Measurements from ENCODE around the gene RNF112. TPM values are rescaled to one million over a fixed set of nuclear protein-coding genes. Genes with fewer than 3 reads are reported as not detected.
"Not testable (repeated sequence)": the region's sequence is repeated elsewhere in the genome, so short reads cannot be mapped to it uniquely, and the experiment has no call there.

Gene RNF112
- total RNA-seq, 1 donor from 2014 or later: 0.45 TPM

DNA sequence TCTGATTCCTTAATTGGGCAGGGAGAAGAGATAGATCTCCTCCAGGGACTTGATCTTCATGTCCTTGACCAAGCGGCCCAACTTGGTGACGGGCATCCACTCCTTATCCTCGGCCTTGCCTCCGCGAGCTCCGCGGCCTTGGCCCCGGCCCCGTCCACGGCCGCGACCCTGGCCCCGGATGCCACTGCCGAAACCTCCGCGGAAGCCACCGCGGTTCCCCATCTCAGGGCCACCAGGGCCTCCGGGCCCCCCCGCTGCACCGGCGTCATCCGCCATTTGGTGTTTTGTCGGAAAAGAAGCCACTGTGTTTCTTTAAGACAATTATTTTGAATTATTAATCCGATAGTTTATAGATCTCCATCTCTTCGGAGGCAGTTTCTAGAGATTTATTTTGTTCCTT is 35.5 kb downstream of the RNF112 start:
- not testable (repeated sequence) for ATAC-seq; DNase-seq (ENCODE audit: low spot score)

DNA sequence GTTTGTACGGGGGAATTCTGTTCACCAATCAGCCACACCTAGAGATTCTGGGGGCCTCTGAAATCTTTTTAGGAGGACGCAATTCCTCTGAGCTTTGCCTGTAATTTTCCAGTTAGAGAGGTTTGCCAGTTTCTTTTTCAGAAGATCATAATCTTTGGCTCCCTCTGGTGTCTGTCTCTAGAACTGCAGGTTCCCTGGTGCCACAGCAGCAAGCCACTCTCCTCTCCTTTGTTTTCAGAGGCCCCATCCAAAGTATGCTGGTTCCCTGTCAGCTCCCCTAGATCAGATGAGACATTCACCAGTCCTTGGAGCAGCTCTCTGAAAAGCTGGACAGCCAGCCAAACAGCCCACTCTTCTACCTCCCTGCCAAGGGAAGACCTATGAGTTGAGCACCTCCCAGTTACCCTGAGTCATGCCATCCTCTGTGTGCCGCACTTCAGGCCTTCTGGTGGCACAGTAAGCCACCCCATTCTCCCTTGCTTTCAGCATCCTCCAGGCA is 36.1 kb downstream of the RNF112 start:
- peak; percentile 64 for DNase-seq (ENCODE audit: low spot score)
- ATAC-seq: peak; percentile 97

DNA sequence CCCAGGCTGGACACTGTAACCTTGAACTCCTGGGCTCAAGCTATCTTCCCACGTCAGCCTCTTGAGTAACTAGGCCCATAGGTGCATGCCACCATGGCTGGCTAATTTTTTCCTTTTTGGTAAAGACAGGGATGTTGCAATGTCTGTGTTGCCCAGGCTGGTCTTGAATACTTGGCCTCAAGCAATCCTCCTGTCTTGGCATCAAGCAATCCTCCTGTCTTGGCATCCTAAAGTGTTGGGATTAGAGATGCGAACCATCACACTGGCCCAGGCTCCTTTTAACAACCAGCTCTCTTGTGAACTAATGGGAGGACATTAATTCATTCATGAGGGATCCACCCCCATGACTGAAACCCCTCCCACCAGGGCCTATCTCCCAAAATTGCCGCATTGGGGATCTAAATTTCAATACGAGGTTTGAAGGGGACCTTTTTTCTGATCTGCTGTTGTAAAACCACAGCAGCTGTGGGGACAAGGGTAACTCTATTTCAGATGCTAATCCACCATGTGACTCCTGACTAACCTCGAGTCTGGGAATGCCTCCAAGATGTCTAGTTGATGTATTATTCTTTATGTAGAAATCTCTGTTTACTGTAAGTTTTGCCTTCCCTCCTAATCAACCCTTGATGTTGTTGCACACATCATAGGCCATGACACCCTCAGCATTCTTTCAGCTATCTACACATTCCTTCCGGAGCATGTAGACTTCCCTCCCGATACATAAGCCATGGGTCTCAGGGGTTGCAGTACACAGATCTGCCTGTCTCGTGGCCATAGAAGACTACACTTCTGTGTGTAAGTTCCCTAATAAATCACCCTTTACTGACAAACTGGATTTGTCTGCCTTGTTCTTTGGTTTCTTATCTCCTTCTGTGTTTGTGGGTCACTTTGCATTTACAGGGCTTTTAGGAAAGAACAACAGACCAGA is 37.6 kb downstream of the RNF112 start:
- ATAC-seq (peak; percentile 69), DNase-seq (ENCODE audit: low spot score) (no peak)

GRCh38 chr17:19449656-19450055 is 38.6 kb downstream of the RNF112 start:
- no peak for DNase-seq (ENCODE audit: low spot score)
- no peak for ATAC-seq

DNA sequence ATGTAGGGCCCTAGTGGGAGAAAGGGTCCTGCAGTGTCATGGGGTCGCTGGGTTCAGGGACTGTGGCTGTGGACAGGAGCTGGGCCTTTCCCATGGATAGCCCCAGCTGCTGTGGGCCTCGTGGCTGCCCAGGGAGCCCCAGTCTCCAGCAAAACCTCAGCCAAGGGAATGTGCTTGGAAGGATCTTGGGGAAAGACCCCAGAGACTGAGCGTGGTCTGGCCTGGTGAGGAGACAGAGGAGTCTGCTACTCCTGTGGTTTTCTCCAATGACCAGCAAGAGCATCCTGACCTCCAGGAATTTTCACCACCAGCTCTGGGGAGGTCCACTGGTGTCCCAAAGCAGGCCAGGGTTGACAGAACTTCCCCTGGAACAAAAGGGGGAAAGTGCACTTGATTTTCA is 42.3 kb downstream of the RNF112 start:
- ATAC-seq (no peak), DNase-seq (ENCODE audit: low spot score) (peak; percentile 43)

DNA sequence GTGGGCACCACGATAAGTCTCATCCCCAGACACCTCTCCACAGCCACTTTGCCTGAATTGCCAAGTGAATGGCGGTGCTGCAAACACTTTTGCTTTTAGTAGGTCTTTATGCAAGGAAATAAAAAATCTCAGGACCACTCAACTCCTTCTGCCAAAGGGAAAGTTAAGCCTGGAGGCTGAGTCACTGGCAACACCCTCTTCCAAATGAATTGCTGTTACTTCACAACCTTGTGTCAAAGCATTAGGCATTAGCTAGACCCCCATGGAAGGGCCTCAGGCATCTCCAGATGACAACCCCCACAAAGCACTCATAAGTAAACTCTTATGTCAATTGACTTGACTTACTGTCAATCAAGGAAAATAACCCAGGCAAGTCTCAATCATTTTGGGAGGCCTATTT is 43.0 kb downstream of the RNF112 start:
- no peak for ATAC-seq
- DNase-seq (ENCODE audit: low spot score): no peak

DNA sequence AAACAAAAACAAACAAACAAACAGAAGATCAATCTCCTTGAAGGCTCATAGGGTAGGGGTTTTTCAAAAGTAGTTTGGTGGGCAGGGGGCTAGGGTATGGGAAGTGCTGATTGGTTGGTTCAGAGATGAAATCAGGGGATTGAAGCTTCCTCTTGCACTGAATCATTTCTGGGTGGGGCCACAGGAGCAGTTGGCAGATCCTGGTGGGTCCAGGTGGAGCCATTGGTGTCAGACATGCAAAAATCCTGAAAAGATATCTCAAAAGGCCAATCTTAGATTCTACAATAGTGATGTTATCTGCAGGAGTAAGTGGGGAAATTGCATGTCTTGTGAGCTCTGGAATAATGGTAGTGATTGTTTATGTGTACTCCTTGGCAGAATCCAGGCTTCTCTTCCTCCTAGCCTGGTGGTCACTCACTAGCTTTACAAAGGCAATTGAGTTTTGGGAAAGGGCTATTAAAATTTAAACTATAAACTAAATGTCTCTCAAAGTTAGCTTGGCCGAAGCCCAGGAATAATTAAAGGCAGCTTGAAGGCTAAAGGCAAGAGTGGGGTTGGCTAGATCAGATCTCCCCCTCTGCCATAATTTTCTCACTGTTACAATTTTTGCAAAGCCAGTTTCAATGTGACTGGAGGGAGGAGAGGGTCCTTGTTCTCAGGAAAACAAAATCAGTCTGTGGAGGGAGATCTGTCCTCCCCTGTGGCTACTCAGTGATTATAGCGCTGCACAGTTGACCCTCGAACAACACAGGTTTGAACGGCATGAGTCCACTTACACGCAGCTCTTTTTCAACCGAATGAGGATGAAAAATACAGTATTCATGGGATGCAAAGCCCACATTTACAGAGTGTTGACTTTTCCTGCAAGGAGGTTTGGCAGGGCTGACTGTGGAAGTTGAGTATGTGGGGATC is 45.2 kb downstream of the RNF112 start:
- DNase-seq (ENCODE audit: low spot score): peak; percentile 18

DNA sequence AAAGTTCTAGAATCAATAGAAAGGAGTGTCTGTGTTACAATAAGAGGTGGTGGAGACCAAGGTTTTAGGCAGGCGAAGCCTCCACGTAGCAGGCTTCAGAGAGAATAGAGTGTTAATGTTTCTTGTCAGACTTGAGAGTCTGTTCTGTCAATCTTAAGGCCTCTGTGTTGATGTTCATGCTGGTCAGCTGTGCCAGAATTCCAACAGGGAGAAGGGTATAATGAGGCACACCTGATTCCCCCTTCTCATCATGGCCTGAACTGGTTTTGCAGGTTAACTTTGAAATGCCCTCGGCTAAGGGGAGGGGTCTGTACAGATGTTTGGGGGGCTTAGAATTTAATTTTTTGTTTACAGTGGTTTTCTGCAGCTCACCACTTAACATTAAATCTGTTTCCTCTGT is 46.0 kb downstream of the RNF112 start:
- DNase-seq (ENCODE audit: low spot score) (peak; percentile 8), ATAC-seq (no peak)

More for the DNA sequence above, 45.2 kb downstream of the RNF112 start:
- ATAC-seq: no peak

GRCh38 chr17:19457830-19458271 is 46.8 kb downstream of the RNF112 start:
- DNase-seq (ENCODE audit: low spot score) (peak; percentile 3), ATAC-seq (no peak)

DNA sequence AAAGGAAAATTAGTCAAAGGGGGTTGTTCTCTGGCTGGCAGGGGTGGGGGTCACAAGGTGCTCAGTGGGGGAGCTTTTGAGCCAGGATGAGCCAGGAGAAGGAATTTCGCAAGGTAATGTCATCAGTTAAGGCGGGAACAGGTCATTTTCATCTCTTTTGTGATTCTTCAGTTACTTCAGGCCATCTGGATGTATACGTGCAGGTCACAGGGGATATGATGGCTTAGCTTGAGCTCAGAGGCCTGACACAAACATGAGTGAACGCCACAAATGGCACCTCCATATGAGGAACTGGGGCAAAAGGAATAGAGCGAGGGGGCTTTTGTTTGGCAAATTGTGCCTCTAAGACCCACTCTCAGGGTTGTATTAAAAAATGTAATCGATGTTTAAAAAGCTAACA is 47.4 kb downstream of the RNF112 start:
- peak; percentile 0 for DNase-seq (ENCODE audit: low spot score)
- not testable (repeated sequence) for ATAC-seq

GRCh38 chr17:19459018-19459655 is 48.1 kb downstream of the RNF112 start:
- ATAC-seq; DNase-seq (ENCODE audit: low spot score): not testable (repeated sequence)

GRCh38 chr17:19460700-19461099 is 49.7 kb downstream of the RNF112 start:
- no peak for ATAC-seq
- DNase-seq (ENCODE audit: low spot score): peak; percentile 37

DNA sequence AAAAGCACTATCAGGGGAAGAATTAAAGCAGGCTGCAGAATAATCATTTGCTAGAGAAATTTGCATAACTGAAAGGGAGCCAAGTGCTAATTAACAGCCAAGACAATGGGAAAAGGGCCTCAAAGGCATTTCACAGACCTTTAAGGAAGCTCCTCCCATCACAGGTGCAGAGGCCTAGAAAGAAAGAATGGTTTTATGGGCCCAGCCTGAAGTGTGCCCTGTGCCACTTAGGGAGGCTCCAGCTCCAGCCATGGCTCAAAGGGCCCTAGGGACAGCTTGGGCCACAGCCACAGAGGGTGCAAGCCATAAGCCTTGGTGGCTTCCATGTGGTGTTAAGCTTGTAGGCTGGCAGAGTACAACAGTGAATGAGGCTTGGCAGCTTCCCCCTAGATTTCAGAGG is 50.1 kb downstream of the RNF112 start:
- DNase-seq (ENCODE audit: low spot score): peak; percentile 19

GRCh38 chr17:19461681-19462080 is 50.6 kb downstream of the RNF112 start:
- DNase-seq (ENCODE audit: low spot score): peak; percentile 37
- no peak for ATAC-seq

More for the DNA sequence above, 50.1 kb downstream of the RNF112 start:
- ATAC-seq: no peak

GRCh38 chr17:19462456-19463035 is 51.5 kb downstream of the RNF112 start:
- DNase-seq (ENCODE audit: low spot score): peak; percentile 15

DNA sequence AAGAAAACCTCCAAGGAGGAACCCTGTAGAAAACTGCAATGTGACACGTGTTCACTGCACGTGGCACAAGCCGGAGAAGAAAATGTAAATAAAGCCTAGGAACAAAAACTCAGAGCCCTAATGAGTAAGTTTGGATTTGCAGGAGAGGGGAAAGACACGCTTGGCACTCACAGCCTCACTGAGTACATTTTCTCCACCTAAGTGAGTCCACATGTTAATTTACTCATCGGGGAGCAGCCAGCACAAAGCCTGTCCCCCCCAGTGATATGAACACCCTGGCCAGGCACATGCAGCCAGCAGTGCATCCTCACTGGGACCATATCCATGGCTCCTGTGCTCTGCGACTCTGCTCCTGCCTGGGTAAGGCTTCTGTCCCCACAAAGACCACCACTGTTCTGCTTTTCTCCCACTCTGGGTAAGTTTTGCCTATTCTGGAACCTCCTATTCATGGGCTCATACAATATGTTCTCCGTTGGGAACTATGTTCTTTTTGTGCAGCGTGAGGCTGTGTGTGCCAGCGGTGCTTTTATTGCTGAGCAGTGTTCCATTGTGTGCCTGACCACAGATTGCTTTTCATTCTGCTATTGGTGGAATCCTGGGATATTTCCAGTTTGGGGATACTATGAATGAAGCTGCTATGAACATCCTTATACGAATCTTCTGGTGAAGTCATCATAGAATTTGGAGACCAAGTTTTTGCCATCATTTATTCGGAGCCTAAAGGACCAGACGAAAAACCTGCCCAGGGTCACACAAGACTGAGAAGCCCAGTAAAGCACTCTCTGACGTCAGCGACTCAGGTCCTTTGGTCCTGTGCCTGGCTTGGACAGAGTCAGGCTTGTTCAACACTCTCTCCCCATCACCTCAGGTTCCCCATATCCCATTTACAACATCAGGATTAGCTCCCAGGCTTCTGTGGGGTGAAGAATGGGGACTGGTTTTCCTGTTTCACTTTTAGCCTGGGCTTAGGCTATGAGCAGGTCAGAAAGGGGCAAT is 53.3 kb downstream of the RNF112 start:
- ATAC-seq: no peak

More at GRCh38 chr17:19462456-19463035, 51.5 kb downstream of the RNF112 start:
- ATAC-seq: not testable (repeated sequence)

More for the DNA sequence above, 53.3 kb downstream of the RNF112 start:
- DNase-seq (ENCODE audit: low spot score): no peak
